COLO829 (cell line): Measurements from ENCODE around the gene XAGE3.
"Not testable (repeated sequence)": the region's sequence is repeated elsewhere in the genome, so short reads cannot be mapped to it uniquely, and the experiment has no call there.

Experiments
- DNase-seq: peaks from one replicate; pipeline ENCODE4 v3.0.0; 2012; ENCODE audit warnings: low spot score

XAGE3 gene, protein sequence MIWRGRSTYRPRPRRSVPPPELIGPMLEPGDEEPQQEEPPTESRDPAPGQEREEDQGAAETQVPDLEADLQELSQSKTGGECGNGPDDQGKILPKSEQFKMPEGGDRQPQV

GRCh38 chrX:52867610-52868348, at the start of gene XAGE3:
TSS of gene XAGE3 (minus strand) at chrX:52868083. CDS start at chrX:52867133, 950 bp downstream.
- no peak for DNase-seq

- not testable (repeated sequence) for DNase-seq
Observed at GRCh38 chrX:52914704-52915103, 46.8 kb upstream of the XAGE3 start.

DNA sequence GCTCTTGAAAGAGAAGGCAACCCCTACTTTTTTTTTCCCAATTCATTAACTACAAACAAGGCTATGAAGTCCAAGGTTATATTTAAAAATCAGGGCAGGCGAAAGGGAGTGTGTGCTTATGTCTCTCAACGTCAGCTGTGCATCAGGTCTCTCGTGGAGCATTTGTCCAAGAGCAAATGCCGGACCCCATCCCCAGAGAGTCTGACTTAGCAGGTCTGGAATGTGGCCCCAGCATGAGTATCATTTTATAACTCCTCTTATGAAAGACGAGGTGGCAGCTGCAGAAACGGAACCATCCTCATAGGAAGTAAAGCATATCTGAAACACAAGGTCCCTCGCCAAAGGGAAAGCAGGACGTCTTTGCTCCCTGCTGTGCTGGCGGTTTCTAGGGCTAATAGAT, 45.8 kb upstream of the XAGE3 start:
- not testable (repeated sequence) for DNase-seq

DNA sequence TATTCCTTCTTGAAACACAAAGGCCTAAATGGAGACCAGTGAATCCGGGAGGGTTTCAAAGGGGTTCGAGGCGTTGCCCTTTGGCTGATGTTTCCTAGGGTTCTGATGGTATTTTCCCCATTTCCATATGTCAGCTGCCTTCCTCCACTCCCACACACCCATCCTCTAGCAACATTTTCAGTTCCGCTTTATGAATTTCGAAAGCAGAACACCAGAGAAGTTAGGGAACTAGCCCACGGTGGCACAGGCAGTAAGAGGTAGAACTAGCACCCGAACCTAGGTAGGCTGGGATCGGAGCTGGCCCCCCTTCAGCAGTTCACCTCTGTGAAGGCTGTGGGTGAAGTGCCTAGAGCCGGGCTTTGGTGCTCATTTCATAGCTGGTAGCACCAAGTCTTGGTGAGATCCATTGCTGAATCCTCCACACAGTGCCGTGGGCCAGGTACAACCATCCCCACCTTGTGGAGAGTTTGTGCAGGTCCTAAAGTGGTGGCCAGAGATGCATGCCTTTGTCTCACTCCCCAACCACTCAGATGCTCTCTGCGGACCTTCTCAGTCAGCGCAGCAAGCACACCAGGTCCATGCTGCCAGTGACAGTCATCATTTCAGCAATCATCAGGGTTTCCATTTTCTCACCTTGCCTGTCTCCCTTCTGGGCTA, 41.6 kb upstream of the XAGE3 start:
- DNase-seq, result not testable (repeated sequence)

DNA sequence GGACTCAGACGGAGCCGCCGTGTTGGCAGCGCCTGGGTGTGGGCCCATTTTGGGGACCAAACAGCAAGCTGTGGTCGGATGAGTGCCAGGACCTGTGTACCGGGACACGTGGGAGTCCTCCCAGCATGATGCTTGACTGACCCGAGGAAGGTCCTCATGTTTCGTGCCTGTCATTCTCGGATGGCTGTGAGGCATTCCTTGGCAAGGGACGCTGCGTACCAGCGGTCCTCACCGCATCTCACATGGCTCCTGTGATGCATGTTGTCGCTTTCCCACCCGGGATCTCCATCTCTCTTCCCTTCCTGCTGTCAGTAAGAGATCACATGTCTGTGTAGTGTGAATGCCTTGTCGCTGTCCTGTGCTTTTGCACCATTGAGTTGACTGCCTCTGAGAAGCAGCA, 40.0 kb upstream of the XAGE3 start:
- not testable (repeated sequence) for DNase-seq

GRCh38 chrX:52907137-52907536, 39.3 kb upstream of the XAGE3 start:
- DNase-seq, result not testable (repeated sequence)

GRCh38 chrX:52906072-52906471, 38.2 kb upstream of the XAGE3 start:
- DNase-seq, result not testable (repeated sequence)

GRCh38 chrX:52905531-52905930, 37.6 kb upstream of the XAGE3 start:
- not testable (repeated sequence) for DNase-seq

GRCh38 chrX:52896855-52897709, 29.2 kb upstream of the XAGE3 start, which contains the start of gene FAM156B:
TSS of gene FAM156B (plus strand) at chrX:52897330. CDS start at chrX:52907226, 9,896 bp downstream.
- DNase-seq, result not testable (repeated sequence)

GRCh38 chrX:52896438-52896837, 28.6 kb upstream of the XAGE3 start:
- DNase-seq, result not testable (repeated sequence)

DNA sequence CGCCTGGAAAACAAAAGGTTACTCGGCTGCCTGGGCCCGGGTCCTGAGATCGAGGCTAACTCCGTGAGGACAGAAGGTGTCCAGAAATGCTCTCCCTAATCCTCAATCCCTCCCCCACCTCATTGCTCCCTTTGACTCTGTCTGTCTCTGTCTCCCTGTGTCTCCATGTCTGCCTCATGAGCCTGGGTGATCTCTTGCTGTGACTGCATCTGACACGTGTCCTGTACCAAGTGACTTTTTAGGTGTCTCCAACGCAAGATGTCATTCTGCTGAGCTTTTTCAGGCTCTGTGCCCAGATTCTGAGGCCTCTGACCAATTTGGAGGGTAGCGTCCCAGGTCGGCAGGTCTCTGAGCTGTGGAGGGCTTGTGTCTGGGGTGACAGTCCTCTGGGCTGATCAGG, 20.2 kb upstream of the XAGE3 start:
- not testable (repeated sequence) for DNase-seq

DNA sequence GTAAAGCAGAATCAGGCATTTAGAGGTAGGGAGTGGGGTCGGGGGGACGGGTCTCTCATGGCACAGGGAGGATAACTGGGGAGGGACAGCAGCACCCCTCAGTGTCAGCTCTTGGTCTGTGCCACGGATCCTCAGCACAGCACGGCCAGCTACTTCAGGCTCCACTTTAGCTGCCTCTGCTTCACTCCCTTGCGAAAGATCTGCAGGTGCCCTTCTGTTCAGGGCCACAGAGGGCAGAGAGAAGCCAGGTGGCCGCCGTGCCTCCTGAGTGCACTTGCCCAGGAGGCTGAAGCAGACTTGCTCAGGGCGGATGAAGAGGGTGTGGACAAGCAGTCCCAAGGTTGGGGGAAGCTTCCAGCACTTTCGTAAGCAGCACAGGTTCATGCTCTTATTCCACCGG, 19.6 kb upstream of the XAGE3 start:
- not testable (repeated sequence) for DNase-seq

GRCh38 chrX:52876386-52876785, 8.5 kb upstream of the XAGE3 start:
- not testable (repeated sequence) for DNase-seq

DNA sequence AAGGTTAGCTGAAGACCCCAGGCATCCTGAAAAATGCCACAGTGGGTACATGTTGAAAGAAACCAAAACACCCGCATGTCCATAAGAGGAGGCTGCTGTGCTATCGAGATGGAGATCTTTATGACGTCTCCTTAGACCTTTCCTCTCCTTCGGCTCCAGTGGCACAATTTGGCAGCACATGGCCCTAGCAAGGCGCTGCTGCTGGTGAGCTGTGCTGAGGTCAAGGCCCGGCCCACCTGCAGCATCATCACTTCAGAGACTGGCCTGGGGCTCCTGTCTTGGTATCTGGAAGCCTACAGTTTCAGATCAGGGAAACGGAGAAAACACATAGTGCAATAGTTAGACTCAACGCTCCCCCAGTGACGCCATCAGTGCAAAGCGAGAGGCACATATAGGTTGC, 7.6 kb upstream of the XAGE3 start:
- DNase-seq, result not testable (repeated sequence)

DNA sequence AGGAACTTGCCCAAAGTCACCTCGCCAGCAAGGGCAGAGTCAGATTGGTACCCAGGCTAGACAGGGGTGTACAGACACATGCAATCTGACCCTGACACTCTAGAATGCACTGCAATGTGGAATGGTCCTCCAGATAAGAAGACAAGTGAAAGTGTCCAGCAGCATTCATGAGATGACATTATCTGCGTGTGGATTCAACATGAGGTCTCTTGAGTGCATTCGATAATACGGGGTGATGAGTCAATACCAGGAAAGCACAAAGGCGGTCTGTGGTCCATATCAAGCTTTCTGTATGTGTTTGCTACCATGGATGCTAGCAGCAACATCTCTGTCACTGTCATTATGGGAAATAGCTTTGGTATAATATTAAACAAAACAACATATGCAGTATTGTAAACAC, 6.8 kb upstream of the XAGE3 start:
- DNase-seq, result no peak

DNA sequence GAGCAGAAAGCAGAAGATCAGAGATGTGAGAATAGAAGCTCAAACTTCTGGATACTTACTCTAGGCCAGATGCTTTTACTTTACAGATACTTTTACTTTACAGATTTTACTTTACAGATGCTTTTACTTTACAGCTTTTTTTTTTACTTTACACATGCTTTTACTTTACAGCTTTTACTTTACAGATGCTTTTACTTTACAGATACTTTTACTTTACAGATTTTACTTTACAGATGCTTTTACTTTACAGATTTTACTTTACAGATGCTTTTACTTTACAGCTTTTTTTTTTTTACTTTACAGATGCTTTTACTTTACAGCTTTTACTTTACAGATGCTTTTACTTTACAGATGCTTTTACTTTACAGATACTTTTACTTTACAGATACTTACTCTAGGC, 5.9 kb upstream of the XAGE3 start:
- DNase-seq, result not testable (repeated sequence)

DNA sequence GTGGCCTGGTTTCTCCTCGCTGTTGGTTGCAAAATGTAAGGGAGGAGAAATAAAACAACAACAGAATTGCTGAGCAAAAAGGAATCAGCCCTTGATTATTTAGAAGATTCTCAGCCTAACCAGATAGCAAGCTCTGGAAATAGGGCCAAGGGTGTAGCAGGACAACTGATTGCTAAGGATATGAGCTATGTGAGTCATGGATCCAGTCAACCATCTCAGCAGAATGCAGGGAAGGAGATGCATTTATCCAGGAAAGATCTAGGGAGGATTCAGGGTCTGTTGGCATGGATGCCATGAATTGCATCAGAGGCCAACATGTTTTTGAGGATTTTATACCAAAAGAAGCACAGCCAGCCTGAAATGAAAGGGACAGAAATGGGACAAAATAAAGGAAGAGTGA, 2.2 kb upstream of the XAGE3 start:
- DNase-seq, result no peak

GRCh38 chrX:52865343-52865998, 2.4 kb downstream of the XAGE3 start:
- no peak for DNase-seq

DNA sequence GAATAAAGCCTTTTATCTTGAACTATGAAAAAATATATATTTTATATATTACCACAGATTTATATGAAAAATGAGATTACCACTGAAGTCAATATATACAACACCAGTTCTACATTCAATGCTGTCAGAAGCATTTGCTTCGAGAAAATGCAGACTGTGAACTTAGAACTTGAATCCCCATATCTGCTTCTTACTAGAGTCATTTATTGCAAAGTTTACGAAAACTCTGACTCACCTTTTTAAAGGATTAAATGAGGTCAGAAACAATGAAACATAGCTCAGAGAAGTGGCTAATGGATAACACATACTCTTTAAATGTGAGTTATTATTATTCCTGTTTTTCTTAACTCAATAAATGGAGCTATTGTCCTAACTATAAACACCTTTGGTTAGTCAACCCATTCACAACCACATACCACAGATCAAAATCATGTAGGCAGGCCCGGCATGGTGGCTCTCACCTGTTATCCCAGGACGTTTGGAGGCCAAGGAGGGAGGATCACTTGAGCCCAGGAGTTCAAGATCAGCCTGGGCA, 10.8 kb downstream of the XAGE3 start:
- not testable (repeated sequence) for DNase-seq

- no peak for DNase-seq
Observed at GRCh38 chrX:52852110-52852860, 15.6 kb downstream of the XAGE3 start.

GRCh38 chrX:52843619-52844018, 24.3 kb downstream of the XAGE3 start:
- not testable (repeated sequence) for DNase-seq
